ENCODE data around the gene MICU1. TPM values are rescaled to one million over a fixed set of nuclear protein-coding genes. Genes with fewer than 3 reads are reported as not detected.

Gene MICU1
- total RNA-seq, 1 experiment from 2014 or later, result 40.3 TPM

- H3K27ac ChIP-seq (ENCODE audit: low read length), result no peak overlapping the region
- no peaks in the 10 kb centered on the region for H3K27me3 ChIP-seq (ENCODE audit: low read length)
- no peaks in the 10 kb centered on the region for H3K4me1 ChIP-seq (ENCODE audit: low read length)
- H3K9ac ChIP-seq (ENCODE audit: low read length), result no peak overlapping the region
- no peak overlapping the region for H2AFZ ChIP-seq (ENCODE audit: low read length)
- H3K36me3 ChIP-seq (ENCODE audit: insufficient read depth, low read length), result no peaks in the 10 kb centered on the region
- no peaks in the 10 kb centered on the region for H3K9me3 ChIP-seq (ENCODE audit: low read length)
- no peaks in the 10 kb centered on the region for H3K9me2 ChIP-seq (replicated peaks; ENCODE audit: insufficient read depth, low read length)
- H3K4me2 ChIP-seq (ENCODE audit: low read depth, low read length, poor library complexity, severe bottlenecking), result no peak overlapping the region
- H3K79me2 ChIP-seq (ENCODE audit: low read length), result no peaks in the 10 kb centered on the region
- H4K20me1 ChIP-seq (ENCODE audit: insufficient read depth, low read depth, low read length), result no peaks in the 10 kb centered on the region
- no peak overlapping the region for H3K4me3 ChIP-seq (ENCODE audit: low read length)
- no peak for DNase-seq
Measured at GRCh38 chr10:72423426-72423825, 202.5 kb downstream of the MICU1 start.

- no peaks in the 10 kb centered on the region for H3K79me2 ChIP-seq (ENCODE audit: low read length)
- no peak overlapping the region for H3K27ac ChIP-seq (ENCODE audit: low read length)
- H3K36me3 ChIP-seq (ENCODE audit: insufficient read depth, low read length), result no peaks in the 10 kb centered on the region
- H3K9me3 ChIP-seq (ENCODE audit: low read length), result no peaks in the 10 kb centered on the region
- H3K27me3 ChIP-seq (ENCODE audit: low read length), result no peaks in the 10 kb centered on the region
- H3K9me2 ChIP-seq (replicated peaks; ENCODE audit: insufficient read depth, low read length), result no peaks in the 10 kb centered on the region
- H4K20me1 ChIP-seq (ENCODE audit: insufficient read depth, low read depth, low read length), result no peaks in the 10 kb centered on the region
- H3K4me3 ChIP-seq (ENCODE audit: low read length), result no peak overlapping the region
- no peak overlapping the region for H3K4me2 ChIP-seq (ENCODE audit: low read depth, low read length, poor library complexity, severe bottlenecking)
- no peak overlapping the region for H3K9ac ChIP-seq (ENCODE audit: low read length)
- no peak for DNase-seq
- no peak overlapping the region for H2AFZ ChIP-seq (ENCODE audit: low read length)
- H3K4me1 ChIP-seq (ENCODE audit: low read length), result no peaks in the 10 kb centered on the region
Measured at GRCh38 chr10:72421885-72422540, 203.9 kb downstream of the MICU1 start.

DNA sequence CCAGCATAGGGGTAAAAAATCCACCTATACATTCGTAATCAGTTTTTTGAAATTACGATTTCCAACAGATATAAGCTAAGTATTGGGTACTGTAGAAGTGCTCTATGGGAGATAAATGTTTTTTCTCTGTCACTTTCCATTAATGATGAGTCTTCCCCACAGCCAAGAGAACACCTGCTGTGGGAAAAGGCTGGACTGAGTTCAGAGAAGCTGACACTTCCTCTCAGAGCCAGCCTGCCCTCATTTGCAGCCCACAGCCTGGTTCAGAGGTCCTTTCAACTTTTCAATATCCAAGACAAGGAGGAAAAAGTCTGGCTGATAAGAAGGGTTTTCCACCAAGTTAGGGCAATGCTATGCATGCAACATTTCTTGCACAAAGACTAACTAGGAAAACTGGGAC, 206.6 kb downstream of the MICU1 start:
- Histone ChIP-seq H2AFZ (ENCODE audit: low read length) (no peak overlapping the region), H3K9ac (ENCODE audit: low read length) (no peak overlapping the region), H3K79me2 (ENCODE audit: low read length) (no peaks in the 10 kb centered on the region), H3K9me3 (ENCODE audit: low read length) (no peaks in the 10 kb centered on the region), H3K9me2 (replicated peaks; ENCODE audit: insufficient read depth, low read length) (no peaks in the 10 kb centered on the region), H3K4me2 (ENCODE audit: low read depth, low read length, poor library complexity, severe bottlenecking) (no peak overlapping the region), H4K20me1 (ENCODE audit: insufficient read depth, low read depth, low read length) (no peaks in the 10 kb centered on the region), H3K27ac (ENCODE audit: low read length) (no peak overlapping the region), H3K27me3 (ENCODE audit: low read length) (no peaks in the 10 kb centered on the region), H3K4me1 (ENCODE audit: low read length) (no peaks in the 10 kb centered on the region), H3K4me3 (ENCODE audit: low read length) (no peak overlapping the region), H3K36me3 (ENCODE audit: insufficient read depth, low read length) (no peaks in the 10 kb centered on the region)
- DNase-seq, result no peak

- Histone ChIP-seq H3K36me3 (ENCODE audit: insufficient read depth, low read length) (no peaks in the 10 kb centered on the region), H3K27me3 (ENCODE audit: low read length) (no peaks in the 10 kb centered on the region), H3K79me2 (ENCODE audit: low read length) (no peaks in the 10 kb centered on the region), H4K20me1 (ENCODE audit: insufficient read depth, low read depth, low read length) (no peaks in the 10 kb centered on the region), H3K9ac (ENCODE audit: low read length) (no peak overlapping the region), H3K9me3 (ENCODE audit: low read length) (no peaks in the 10 kb centered on the region), H3K27ac (ENCODE audit: low read length) (no peak overlapping the region), H3K4me1 (ENCODE audit: low read length) (no peaks in the 10 kb centered on the region), H3K4me3 (ENCODE audit: low read length) (no peak overlapping the region), H2AFZ (ENCODE audit: low read length) (no peak overlapping the region), H3K4me2 (ENCODE audit: low read depth, low read length, poor library complexity, severe bottlenecking) (no peak overlapping the region), H3K9me2 (replicated peaks; ENCODE audit: insufficient read depth, low read length) (no peaks in the 10 kb centered on the region)
- no peak for DNase-seq
Measured at GRCh38 chr10:72418679-72419078, 207.2 kb downstream of the MICU1 start.

DNA sequence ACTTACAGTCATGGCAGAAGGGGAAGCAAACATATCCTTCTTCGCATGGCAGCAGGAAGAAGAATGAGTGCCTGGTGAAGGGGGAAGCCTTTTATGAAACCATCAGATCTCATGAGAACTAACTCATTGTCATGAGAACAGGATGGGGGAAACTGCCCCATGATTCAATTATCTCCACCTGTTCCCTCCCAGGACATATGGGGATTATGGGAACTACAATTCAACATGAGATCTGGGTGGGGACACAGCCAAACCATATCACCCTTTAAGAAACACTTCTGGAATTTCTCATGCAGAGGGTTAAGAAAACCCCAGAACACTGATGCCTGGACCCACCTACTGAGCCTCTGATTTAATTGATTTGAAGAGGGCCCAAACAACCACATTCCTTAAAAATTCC, 207.9 kb downstream of the MICU1 start:
- Histone ChIP-seq H3K9ac (ENCODE audit: low read length) (no peak overlapping the region), H3K27me3 (ENCODE audit: low read length) (no peaks in the 10 kb centered on the region)

GRCh38 chr10:72416661-72417060, 209.2 kb downstream of the MICU1 start:
- Histone ChIP-seq H4K20me1 (ENCODE audit: insufficient read depth, low read depth, low read length) (no peaks in the 10 kb centered on the region), H3K36me3 (ENCODE audit: insufficient read depth, low read length) (no peaks in the 10 kb centered on the region), H3K9me2 (replicated peaks; ENCODE audit: insufficient read depth, low read length) (no peaks in the 10 kb centered on the region), H3K9me3 (ENCODE audit: low read length) (no peaks in the 10 kb centered on the region), H3K79me2 (ENCODE audit: low read length) (no peaks in the 10 kb centered on the region), H3K27ac (ENCODE audit: low read length) (no peak overlapping the region), H2AFZ (ENCODE audit: low read length) (no peak overlapping the region), H3K9ac (ENCODE audit: low read length) (no peak overlapping the region), H3K27me3 (ENCODE audit: low read length) (no peaks in the 10 kb centered on the region), H3K4me3 (ENCODE audit: low read length) (no peak overlapping the region), H3K4me2 (ENCODE audit: low read depth, low read length, poor library complexity, severe bottlenecking) (no peak overlapping the region), H3K4me1 (ENCODE audit: low read length) (no peaks in the 10 kb centered on the region)
- DNase-seq, result no peak

More for the DNA sequence above, 207.9 kb downstream of the MICU1 start:
- Histone ChIP-seq H2AFZ (ENCODE audit: low read length) (no peak overlapping the region), H3K27ac (ENCODE audit: low read length) (no peak overlapping the region), H4K20me1 (ENCODE audit: insufficient read depth, low read depth, low read length) (no peaks in the 10 kb centered on the region), H3K79me2 (ENCODE audit: low read length) (no peaks in the 10 kb centered on the region), H3K4me3 (ENCODE audit: low read length) (no peak overlapping the region), H3K4me1 (ENCODE audit: low read length) (no peaks in the 10 kb centered on the region), H3K9me3 (ENCODE audit: low read length) (no peaks in the 10 kb centered on the region), H3K36me3 (ENCODE audit: insufficient read depth, low read length) (no peaks in the 10 kb centered on the region), H3K4me2 (ENCODE audit: low read depth, low read length, poor library complexity, severe bottlenecking) (no peak overlapping the region), H3K9me2 (replicated peaks; ENCODE audit: insufficient read depth, low read length) (no peaks in the 10 kb centered on the region)
- no peak for DNase-seq

GRCh38 chr10:72414642-72415041, 211.2 kb downstream of the MICU1 start:
- Histone ChIP-seq H4K20me1 (ENCODE audit: insufficient read depth, low read depth, low read length) (no peaks in the 10 kb centered on the region), H3K9me3 (ENCODE audit: low read length) (no peaks in the 10 kb centered on the region), H3K27me3 (ENCODE audit: low read length) (no peaks in the 10 kb centered on the region), H3K36me3 (ENCODE audit: insufficient read depth, low read length) (no peaks in the 10 kb centered on the region), H3K79me2 (ENCODE audit: low read length) (no peaks in the 10 kb centered on the region), H3K9ac (ENCODE audit: low read length) (no peak overlapping the region), H3K9me2 (replicated peaks; ENCODE audit: insufficient read depth, low read length) (no peaks in the 10 kb centered on the region), H3K4me2 (ENCODE audit: low read depth, low read length, poor library complexity, severe bottlenecking) (no peak overlapping the region), H2AFZ (ENCODE audit: low read length) (no peak overlapping the region), H3K27ac (ENCODE audit: low read length) (no peak overlapping the region), H3K4me3 (ENCODE audit: low read length) (no peak overlapping the region), H3K4me1 (ENCODE audit: low read length) (no peaks in the 10 kb centered on the region)
- no peak for DNase-seq

- no peak overlapping the region for H3K9ac ChIP-seq (ENCODE audit: low read length)
- no peak for DNase-seq
- peaks cover 20% of the 10 kb centered on the region for H3K4me1 ChIP-seq (ENCODE audit: low read length)
- H2AFZ ChIP-seq (ENCODE audit: low read length), result no peak overlapping the region
- no peak overlapping the region for H3K27ac ChIP-seq (ENCODE audit: low read length)
- no peaks in the 10 kb centered on the region for H3K9me2 ChIP-seq (replicated peaks; ENCODE audit: insufficient read depth, low read length)
- H3K79me2 ChIP-seq (ENCODE audit: low read length), result no peaks in the 10 kb centered on the region
- no peak overlapping the region for H3K4me2 ChIP-seq (ENCODE audit: low read depth, low read length, poor library complexity, severe bottlenecking)
- H4K20me1 ChIP-seq (ENCODE audit: insufficient read depth, low read depth, low read length), result no peaks in the 10 kb centered on the region
- H3K4me3 ChIP-seq (ENCODE audit: low read length), result no peak overlapping the region
- H3K36me3 ChIP-seq (ENCODE audit: insufficient read depth, low read length), result no peaks in the 10 kb centered on the region
- no peaks in the 10 kb centered on the region for H3K27me3 ChIP-seq (ENCODE audit: low read length)
- no peaks in the 10 kb centered on the region for H3K9me3 ChIP-seq (ENCODE audit: low read length)
Measured at GRCh38 chr10:72409167-72409566, 216.7 kb downstream of the MICU1 start.

All from Karpas-422 (cell line).